Liver (tissue), 9 donors: ENCODE results near the gene NCKAP5L. TPM values are rescaled to one million over a fixed set of nuclear protein-coding genes. Genes with fewer than 3 reads are reported as not detected.

Experiments
- DNase-seq: peaks from one replicate; pipeline ENCODE4 v3.0.0-alpha.2; 2017; ENCODE audit warnings: low spot score
- H3K27ac ChIP-seq, 2 donors: one replicate each; pipeline ENCODE4 v1.7.0; 2013; ENCODE audit warnings: inconsistent platforms in 2 of 2, low read length in 2 of 2, control low read depth in 1 of 2, low read depth in 1 of 2, mild to moderate bottlenecking in 1 of 2
- H3K27me3 ChIP-seq, 4 donors: one replicate each; pipeline versions ENCODE4 v1.6.1 to v1.7.0; 2013; ENCODE audit warnings: low read length in 3 of 4, inconsistent platforms in 1 of 4, mild to moderate bottlenecking in 1 of 4, moderate library complexity in 1 of 4; ENCODE audit not compliant: control insufficient read depth in 4 of 4, insufficient read depth in 4 of 4
- H3K36me3 ChIP-seq, 4 donors: one replicate each; pipeline versions ENCODE4 v1.6.1 to v1.7.0; 2013; ENCODE audit warnings: low read length in 3 of 4, mild to moderate bottlenecking in 3 of 4, low read depth in 1 of 4, moderate library complexity in 1 of 4; ENCODE audit not compliant: control insufficient read depth in 4 of 4, insufficient read depth in 3 of 4
- H3K4me1 ChIP-seq, 4 donors: one replicate each; pipeline versions ENCODE4 v1.6.1 to v1.7.0; 2013; ENCODE audit warnings: low read length in 3 of 4, mild to moderate bottlenecking in 3 of 4, moderate library complexity in 1 of 4; ENCODE audit not compliant: control insufficient read depth in 4 of 4, insufficient read depth in 4 of 4
- H3K4me3 ChIP-seq, 3 donors: one replicate each; pipeline versions ENCODE4 v1.6.1 to v1.7.0; 2013; ENCODE audit warnings: low read length in 3 of 3, control low read depth in 1 of 3, low read depth in 1 of 3, mild to moderate bottlenecking in 1 of 3
- H3K9ac ChIP-seq, 2 donors: one replicate each; pipeline ENCODE4 v1.7.0; 2013; ENCODE audit warnings: low read length in 2 of 2, mild to moderate bottlenecking in 2 of 2, moderate library complexity in 2 of 2, control low read depth in 1 of 2, low read depth in 1 of 2
- H3K9me3 ChIP-seq, 4 donors: one replicate each; pipeline versions ENCODE4 v1.6.1 to v1.7.0; 2013; ENCODE audit warnings: low read length in 3 of 4; ENCODE audit not compliant: control insufficient read depth in 4 of 4
- EGR1 ChIP-seq, 2 donors: IDR thresholded peaks; 2 replicates each; pipeline ENCODE4 v1.6.1; 2016 to 2018; ENCODE audit warnings: antibody characterized with exemption in 2 of 2, low read depth in 2 of 2
- FOXA1 ChIP-seq: IDR thresholded peaks from 2 replicates; pipeline ENCODE4 v1.6.1; 2016; ENCODE audit warnings: antibody characterized with exemption
- GABPA ChIP-seq, 2 donors: IDR thresholded peaks in 1 of 2; conservative IDR thresholded peaks in 1 of 2; 2 replicates each; pipeline ENCODE4 v1.6.1; 2016; ENCODE audit warnings: antibody characterized with exemption in 2 of 2, mild to moderate bottlenecking in 1 of 2, moderate library complexity in 1 of 2
- HNF4A ChIP-seq, 2 donors: conservative IDR thresholded peaks; 2 replicates each; pipeline ENCODE4 v1.6.1; 2016; ENCODE audit warnings: antibody characterized with exemption in 2 of 2, mild to moderate bottlenecking in 2 of 2
- HNF4G ChIP-seq: IDR thresholded peaks from 2 replicates; pipeline ENCODE4 v1.6.1; 2016; ENCODE audit warnings: antibody characterized with exemption
- JUND ChIP-seq, 2 donors: IDR thresholded peaks; 2 replicates each; pipeline ENCODE4 v1.6.1; 2016; ENCODE audit warnings: antibody characterized with exemption in 2 of 2
- NR2F2 ChIP-seq: IDR thresholded peaks from 2 replicates; pipeline ENCODE4 v1.6.1; 2016; ENCODE audit warnings: antibody characterized with exemption
- RXRA ChIP-seq, 2 donors: IDR thresholded peaks; 2 replicates each; pipeline ENCODE4 v1.6.1; 2017 to 2018; ENCODE audit warnings: antibody characterized with exemption in 2 of 2, mild to moderate bottlenecking in 1 of 2
- SP1 ChIP-seq: IDR thresholded peaks from 2 replicates; pipeline ENCODE4 v1.6.1; 2018; ENCODE audit warnings: antibody characterized with exemption, mild to moderate bottlenecking
- YY1 ChIP-seq: IDR thresholded peaks from 2 replicates; pipeline ENCODE4 v1.6.1; 2016; ENCODE audit warnings: antibody characterized with exemption, mild to moderate bottlenecking
- WGBS: extraction: QIAGEN DNeasy Blood & Tissue Kit; methylation state at CpG from one replicate; pipeline ENCODE4 v1.1.7; 2013; 5-methylcytosine and 5-hydroxymethylcytosine counted together
- polyA plus RNA-seq, 2 donors: library from polyadenylated mRNA; stranded (reverse) in 1 of 2; unstranded in 1 of 2; fragments of 200-250 nt in 1 of 2; fragments of >200 nt in 1 of 2; fragmentation: Nextera tagmentation in 1 of 2; extraction: Ambion mirVana in 1 of 2; gene quantifications; one replicate each; pipeline versions ENCODE4 v1.2.1 to v1.2.3, GENCODE V29; 2013 to 2015
- total RNA-seq, 2 donors: library from RNA; depleted of rRNA; stranded (reverse); fragments of >200 nt; gene quantifications; one replicate each; pipeline ENCODE4 v1.2.3, GENCODE V29; 2014
- TF ChIP-seq, protein P1 (sequence below): IDR thresholded peaks from 2 replicates; pipeline ENCODE4 v1.6.1; 2016; ENCODE audit warnings: antibody characterized with exemption
- TF ChIP-seq, protein P2 (sequence below): IDR thresholded peaks from 2 replicates; pipeline ENCODE4 v1.6.1; 2016; ENCODE audit warnings: antibody characterized with exemption
- TF ChIP-seq, protein P3 (sequence below): fragments of 150-350 bp; IDR thresholded peaks from 2 replicates; pipeline ENCODE4 v1.5.1; 2017; ENCODE audit warnings: improper control_type of control experiment, low read depth, low read length; ENCODE audit not compliant: missing input control
- TF ChIP-seq, protein P4 (sequence below): IDR thresholded peaks from 2 replicates; pipeline ENCODE4 v1.6.1; 2016; ENCODE audit warnings: antibody characterized with exemption, mild to moderate bottlenecking
- donor health status: healthy.
- donor health status: healthy.
- donor health status: healthy.
- donor health status: healthy.
- donor health status: healthy.

The NCKAP5L gene
- total and polyA plus RNA-seq, 4 donors = 2.9 to 6.8 (median 4.2) TPM

DNA sequence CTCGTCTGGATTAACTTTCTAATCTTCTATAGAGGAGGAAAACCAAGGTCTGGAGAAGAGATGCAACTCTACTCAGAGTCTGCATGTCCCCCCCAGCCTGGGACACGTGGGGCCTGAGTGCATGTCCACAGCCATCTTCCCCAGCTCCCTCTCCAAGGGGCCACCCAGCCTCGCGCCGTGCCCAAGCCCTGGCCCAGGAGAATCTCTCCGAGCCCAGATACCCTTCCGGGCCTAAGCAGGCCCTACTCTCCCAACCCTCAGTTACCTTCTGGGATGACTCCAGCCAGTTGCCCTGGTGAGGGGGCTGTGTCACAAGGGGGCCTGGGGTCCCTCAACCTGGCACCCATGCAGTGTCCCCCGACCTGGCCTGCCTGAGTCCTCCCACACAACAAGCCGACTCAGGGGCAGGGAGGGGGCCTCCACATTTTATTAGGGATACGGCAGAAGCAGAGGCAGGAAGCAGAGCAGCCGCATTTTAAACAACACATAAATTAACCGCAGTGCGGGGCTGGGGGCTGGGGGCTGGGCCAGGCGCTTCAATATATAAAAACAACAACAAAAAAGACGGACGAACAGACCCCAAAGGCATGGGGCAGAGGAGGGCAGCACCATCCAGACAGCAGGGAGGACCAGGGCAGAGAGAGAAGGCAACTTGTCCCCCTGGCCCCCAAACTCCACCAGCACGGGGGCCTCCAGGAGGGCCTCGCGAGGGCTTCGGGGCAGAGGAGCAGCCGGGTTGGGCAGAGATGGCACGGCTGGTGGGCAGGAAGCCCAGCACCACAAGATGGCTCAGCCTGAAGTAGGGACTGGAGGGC lies 37.3 kb downstream of the NCKAP5L start:
- Histone ChIP-seq H3K27ac (no peak overlapping the region), H3K4me1 (no peaks in the 10 kb centered on the region), H3K27me3 (no peaks in the 10 kb centered on the region), H3K9me3 (peaks cover 0 to 4% (median 0%) of the 10 kb centered on the region in 4 donors), H3K36me3 (peaks cover 0 to 8% (median 2%) of the 10 kb centered on the region in 4 donors), H3K9ac (no peak overlapping the region), H3K4me3 (no peak overlapping the region)
- TF ChIP-seq JUND (IDR thresholded peaks at IDR 0.05) = no peak
- TF ChIP-seq EGR1 (IDR thresholded peaks at IDR 0.05; ENCODE audit: low read depth in 2 of 2) = no peak
- TF ChIP-seq HNF4A (conservative IDR thresholded peaks at IDR 0.05) = no peak
- no peak for TF ChIP-seq GABPA (IDR thresholded peaks at IDR 0.05 in 1 of 2, conservative IDR thresholded peaks at IDR 0.05 in 1 of 2)
- TF ChIP-seq, protein P1, sequence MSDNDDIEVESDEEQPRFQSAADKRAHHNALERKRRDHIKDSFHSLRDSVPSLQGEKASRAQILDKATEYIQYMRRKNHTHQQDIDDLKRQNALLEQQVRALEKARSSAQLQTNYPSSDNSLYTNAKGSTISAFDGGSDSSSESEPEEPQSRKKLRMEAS = no peak
- TF ChIP-seq, protein P2, sequence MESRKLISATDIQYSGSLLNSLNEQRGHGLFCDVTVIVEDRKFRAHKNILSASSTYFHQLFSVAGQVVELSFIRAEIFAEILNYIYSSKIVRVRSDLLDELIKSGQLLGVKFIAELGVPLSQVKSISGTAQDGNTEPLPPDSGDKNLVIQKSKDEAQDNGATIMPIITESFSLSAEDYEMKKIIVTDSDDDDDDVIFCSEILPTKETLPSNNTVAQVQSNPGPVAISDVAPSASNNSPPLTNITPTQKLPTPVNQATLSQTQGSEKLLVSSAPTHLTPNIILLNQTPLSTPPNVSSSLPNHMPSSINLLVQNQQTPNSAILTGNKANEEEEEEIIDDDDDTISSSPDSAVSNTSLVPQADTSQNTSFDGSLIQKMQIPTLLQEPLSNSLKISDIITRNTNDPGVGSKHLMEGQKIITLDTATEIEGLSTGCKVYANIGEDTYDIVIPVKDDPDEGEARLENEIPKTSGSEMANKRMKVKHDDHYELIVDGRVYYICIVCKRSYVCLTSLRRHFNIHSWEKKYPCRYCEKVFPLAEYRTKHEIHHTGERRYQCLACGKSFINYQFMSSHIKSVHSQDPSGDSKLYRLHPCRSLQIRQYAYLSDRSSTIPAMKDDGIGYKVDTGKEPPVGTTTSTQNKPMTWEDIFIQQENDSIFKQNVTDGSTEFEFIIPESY = no peak
- TF ChIP-seq FOXA1 = no peak
- TF ChIP-seq, protein P3, sequence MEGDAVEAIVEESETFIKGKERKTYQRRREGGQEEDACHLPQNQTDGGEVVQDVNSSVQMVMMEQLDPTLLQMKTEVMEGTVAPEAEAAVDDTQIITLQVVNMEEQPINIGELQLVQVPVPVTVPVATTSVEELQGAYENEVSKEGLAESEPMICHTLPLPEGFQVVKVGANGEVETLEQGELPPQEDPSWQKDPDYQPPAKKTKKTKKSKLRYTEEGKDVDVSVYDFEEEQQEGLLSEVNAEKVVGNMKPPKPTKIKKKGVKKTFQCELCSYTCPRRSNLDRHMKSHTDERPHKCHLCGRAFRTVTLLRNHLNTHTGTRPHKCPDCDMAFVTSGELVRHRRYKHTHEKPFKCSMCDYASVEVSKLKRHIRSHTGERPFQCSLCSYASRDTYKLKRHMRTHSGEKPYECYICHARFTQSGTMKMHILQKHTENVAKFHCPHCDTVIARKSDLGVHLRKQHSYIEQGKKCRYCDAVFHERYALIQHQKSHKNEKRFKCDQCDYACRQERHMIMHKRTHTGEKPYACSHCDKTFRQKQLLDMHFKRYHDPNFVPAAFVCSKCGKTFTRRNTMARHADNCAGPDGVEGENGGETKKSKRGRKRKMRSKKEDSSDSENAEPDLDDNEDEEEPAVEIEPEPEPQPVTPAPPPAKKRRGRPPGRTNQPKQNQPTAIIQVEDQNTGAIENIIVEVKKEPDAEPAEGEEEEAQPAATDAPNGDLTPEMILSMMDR = no peak
- TF ChIP-seq NR2F2 = no peak
- DNase-seq = no peak
- 90% methylated on average over 22 of the region's 22 CpGs for WGBS

DNA sequence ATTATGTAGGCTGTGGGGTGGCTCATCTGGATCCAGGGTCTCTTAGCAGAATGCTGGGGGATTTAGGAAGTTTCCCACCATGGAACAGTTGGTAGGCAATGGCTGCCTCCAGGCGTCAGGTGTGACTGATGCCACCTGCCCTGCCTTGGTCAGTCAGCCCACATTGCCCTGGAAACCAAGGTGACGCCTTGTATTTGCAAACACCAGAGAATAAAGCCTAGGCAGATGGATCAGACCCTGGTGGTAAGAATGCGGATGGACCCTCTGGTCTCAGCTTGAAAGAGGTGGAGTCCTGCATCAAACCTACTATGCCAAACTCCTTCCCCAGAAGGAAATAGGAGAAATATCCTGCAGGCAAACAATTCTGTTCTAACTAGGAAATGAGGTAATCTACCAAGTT lies 38.2 kb downstream of the NCKAP5L start:
- no peak for DNase-seq

More for the DNA sequence above, 38.2 kb downstream of the NCKAP5L start:
- H3K27me3 ChIP-seq = no peaks in the 10 kb centered on the region
- no peak for TF ChIP-seq YY1
- no peak for TF ChIP-seq RXRA (IDR thresholded peaks at IDR 0.05)
- TF ChIP-seq HNF4G = no peak
- TF ChIP-seq, protein P1 = no peak
- no peak for TF ChIP-seq SP1
- TF ChIP-seq, protein P4, sequence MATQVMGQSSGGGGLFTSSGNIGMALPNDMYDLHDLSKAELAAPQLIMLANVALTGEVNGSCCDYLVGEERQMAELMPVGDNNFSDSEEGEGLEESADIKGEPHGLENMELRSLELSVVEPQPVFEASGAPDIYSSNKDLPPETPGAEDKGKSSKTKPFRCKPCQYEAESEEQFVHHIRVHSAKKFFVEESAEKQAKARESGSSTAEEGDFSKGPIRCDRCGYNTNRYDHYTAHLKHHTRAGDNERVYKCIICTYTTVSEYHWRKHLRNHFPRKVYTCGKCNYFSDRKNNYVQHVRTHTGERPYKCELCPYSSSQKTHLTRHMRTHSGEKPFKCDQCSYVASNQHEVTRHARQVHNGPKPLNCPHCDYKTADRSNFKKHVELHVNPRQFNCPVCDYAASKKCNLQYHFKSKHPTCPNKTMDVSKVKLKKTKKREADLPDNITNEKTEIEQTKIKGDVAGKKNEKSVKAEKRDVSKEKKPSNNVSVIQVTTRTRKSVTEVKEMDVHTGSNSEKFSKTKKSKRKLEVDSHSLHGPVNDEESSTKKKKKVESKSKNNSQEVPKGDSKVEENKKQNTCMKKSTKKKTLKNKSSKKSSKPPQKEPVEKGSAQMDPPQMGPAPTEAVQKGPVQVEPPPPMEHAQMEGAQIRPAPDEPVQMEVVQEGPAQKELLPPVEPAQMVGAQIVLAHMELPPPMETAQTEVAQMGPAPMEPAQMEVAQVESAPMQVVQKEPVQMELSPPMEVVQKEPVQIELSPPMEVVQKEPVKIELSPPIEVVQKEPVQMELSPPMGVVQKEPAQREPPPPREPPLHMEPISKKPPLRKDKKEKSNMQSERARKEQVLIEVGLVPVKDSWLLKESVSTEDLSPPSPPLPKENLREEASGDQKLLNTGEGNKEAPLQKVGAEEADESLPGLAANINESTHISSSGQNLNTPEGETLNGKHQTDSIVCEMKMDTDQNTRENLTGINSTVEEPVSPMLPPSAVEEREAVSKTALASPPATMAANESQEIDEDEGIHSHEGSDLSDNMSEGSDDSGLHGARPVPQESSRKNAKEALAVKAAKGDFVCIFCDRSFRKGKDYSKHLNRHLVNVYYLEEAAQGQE = no peak
- TF ChIP-seq NR2F2 = no peak
- TF ChIP-seq, protein P2 = no peak
- TF ChIP-seq, protein P3 = no peak
- H3K9ac ChIP-seq = no peak overlapping the region
- H3K4me1 ChIP-seq = no peaks in the 10 kb centered on the region
- H3K36me3 ChIP-seq = peaks cover 0 to 7% (median under 1%) of the 10 kb centered on the region in 4 donors
- 73% methylated on average over 3 of the region's 3 CpGs for WGBS
- H3K27ac ChIP-seq = no peak overlapping the region
- H3K9me3 ChIP-seq = peaks cover 0 to 4% (median 0%) of the 10 kb centered on the region in 4 donors
- H3K4me3 ChIP-seq = no peak overlapping the region
